Astrocyte of the hippocampus (primary cell): ENCODE data around the gene TRIM38.
"Not testable (repeated sequence)": the region's sequence is repeated elsewhere in the genome, so short reads cannot be mapped to it uniquely, and the experiment has no call there.

ENCODE experiments used
- DNase-seq: peaks from one replicate; pipeline ENCODE4 v3.0.0; 2011; ENCODE audit warnings: low read depth, low spot score

Gene TRIM38

GRCh38 chr6:25942561-25943147, 19.9 kb upstream of the TRIM38 start:
- peak; percentile 12 for DNase-seq

- DNase-seq, result no peak
Observed at GRCh38 chr6:25943887-25944286, 18.7 kb upstream of the TRIM38 start.

- no peak for DNase-seq
Observed at GRCh38 chr6:25944688-25945574, 17.7 kb upstream of the TRIM38 start.

GRCh38 chr6:25945738-25946137, 16.9 kb upstream of the TRIM38 start:
- DNase-seq, result not testable (repeated sequence)

- no peak for DNase-seq
Observed at GRCh38 chr6:25946631-25947030, 16.0 kb upstream of the TRIM38 start.

GRCh38 chr6:25947492-25947891, 15.1 kb upstream of the TRIM38 start:
- not testable (repeated sequence) for DNase-seq

- no peak for DNase-seq
Observed at GRCh38 chr6:25949695-25950094, 12.9 kb upstream of the TRIM38 start.

GRCh38 chr6:25950297-25950696, 12.3 kb upstream of the TRIM38 start:
- no peak for DNase-seq

GRCh38 chr6:25951296-25952032, 11.1 kb upstream of the TRIM38 start:
- no peak for DNase-seq

- DNase-seq, result no peak
Observed at GRCh38 chr6:25952535-25952934, 10.1 kb upstream of the TRIM38 start.

GRCh38 chr6:25953733-25954132, 8.9 kb upstream of the TRIM38 start:
- no peak for DNase-seq

- DNase-seq, result no peak
Observed at GRCh38 chr6:25954756-25955155, 7.8 kb upstream of the TRIM38 start.

- DNase-seq, result no peak
Observed at GRCh38 chr6:25956226-25956625, 6.4 kb upstream of the TRIM38 start.

- DNase-seq, result no peak
Observed at GRCh38 chr6:25958700-25959162, 3.9 kb upstream of the TRIM38 start.

GRCh38 chr6:25959890-25960536, 2.6 kb upstream of the TRIM38 start:
- peak; percentile 18 for DNase-seq

- no peak for DNase-seq
Observed at GRCh38 chr6:25960734-25961133, 1.9 kb upstream of the TRIM38 start.

- no peak for DNase-seq
Observed at GRCh38 chr6:25961619-25962148, 918 bp upstream of the TRIM38 start.

- DNase-seq, result no peak
Observed at GRCh38 chr6:25963426-25964123, 973 bp downstream of the TRIM38 start.

- no peak for DNase-seq
Observed at GRCh38 chr6:25965058-25965457, 2.5 kb downstream of the TRIM38 start.

- DNase-seq, result no peak
Observed at GRCh38 chr6:25966711-25967110, 4.1 kb downstream of the TRIM38 start.

- DNase-seq, result peak; percentile 7
Observed at GRCh38 chr6:25968769-25969168, 6.2 kb downstream of the TRIM38 start.
